Uterus (tissue), 2 donors: ENCODE data around the gene TMED6.

Source experiments
- CTCF ChIP-seq, 4 experiments: fragments of 200-600 bp in 2 of 4; fragments of 450-650 bp in 2 of 4; sonication (generic) in 2 of 4; IDR thresholded peaks; one replicate each; pipeline ENCODE4 v1.5.1; 2016 to 2019; ENCODE audit warnings: antibody characterized with exemption in 4 of 4, mild to moderate bottlenecking in 2 of 4, moderate library complexity in 1 of 4
- POLR2A ChIP-seq, 2 donors: fragments of 450-650 bp; IDR thresholded peaks; one replicate each; pipeline ENCODE4 v1.6.1; 2016; ENCODE audit warnings: antibody characterized with exemption in 2 of 2, mild to moderate bottlenecking in 1 of 2, moderate library complexity in 1 of 2

DNA sequence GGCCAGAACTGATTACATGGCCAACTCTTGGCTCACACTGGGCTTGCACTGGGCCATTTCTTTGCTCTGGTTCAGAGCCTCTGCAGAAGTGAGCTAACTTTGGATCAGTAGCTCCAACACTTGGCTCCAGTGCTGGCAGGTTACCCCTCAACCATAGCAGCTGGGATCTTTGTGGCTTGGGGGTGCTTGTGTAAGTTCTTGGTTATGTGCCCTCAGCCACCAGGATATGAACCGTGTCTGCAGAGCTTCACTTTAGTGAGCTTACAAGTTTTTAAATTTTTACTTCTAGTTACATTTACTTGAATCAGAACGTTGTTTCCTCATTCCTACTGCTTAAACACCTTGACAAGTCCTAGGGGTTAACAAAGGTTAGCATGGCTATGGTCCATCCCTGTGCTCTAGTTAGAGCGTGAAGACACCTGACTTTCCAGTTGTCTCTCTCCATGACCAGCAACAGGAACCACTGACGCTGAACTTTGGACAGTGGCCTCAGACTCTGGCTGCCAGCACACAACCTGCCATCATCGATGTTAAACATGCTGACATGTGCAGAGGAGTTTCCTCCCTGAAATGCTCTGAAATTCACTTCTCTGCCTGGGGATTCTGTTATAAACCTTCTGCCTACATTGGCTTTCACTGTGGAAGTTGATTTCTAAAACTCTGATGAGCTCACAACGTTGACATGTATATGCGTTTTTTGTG lies 25.3 kb downstream of the TMED6 start:
- TF ChIP-seq CTCF (IDR thresholded peaks at IDR 0.05) (no peak), POLR2A (IDR thresholded peaks at IDR 0.05) (no peak)
